Measurements from ENCODE around the gene DLGAP1.

- TF ChIP-seq CTCF (IDR thresholded peaks at IDR 0.05; ENCODE audit: control extremely low read depth in 1 of 3, insufficient read depth in 1 of 3, low read depth in 1 of 3, low read length in 3 of 3) = no peak
- no peak for TF ChIP-seq EZH2 (IDR thresholded peaks at IDR 0.05; ENCODE audit: low read depth, low read length, severe bottlenecking)
- TF ChIP-seq SP1 (IDR thresholded peaks at IDR 0.05; ENCODE audit: low read depth, low read length) = no peak
- TF ChIP-seq, protein P1, sequence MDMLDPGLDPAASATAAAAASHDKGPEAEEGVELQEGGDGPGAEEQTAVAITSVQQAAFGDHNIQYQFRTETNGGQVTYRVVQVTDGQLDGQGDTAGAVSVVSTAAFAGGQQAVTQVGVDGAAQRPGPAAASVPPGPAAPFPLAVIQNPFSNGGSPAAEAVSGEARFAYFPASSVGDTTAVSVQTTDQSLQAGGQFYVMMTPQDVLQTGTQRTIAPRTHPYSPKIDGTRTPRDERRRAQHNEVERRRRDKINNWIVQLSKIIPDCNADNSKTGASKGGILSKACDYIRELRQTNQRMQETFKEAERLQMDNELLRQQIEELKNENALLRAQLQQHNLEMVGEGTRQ (IDR thresholded peaks at IDR 0.05; ENCODE audit: low read length) = no peak
- TF ChIP-seq SIN3A (conservative IDR thresholded peaks at IDR 0.05 in 1 of 2, IDR thresholded peaks at IDR 0.05 in 1 of 2; ENCODE audit: low read depth in 1 of 2, low read length in 2 of 2) = no peak
- no peak for TF ChIP-seq MAFK (IDR thresholded peaks at IDR 0.05; ENCODE audit: low read depth, low read length)
- TF ChIP-seq CEBPB (IDR thresholded peaks at IDR 0.05; ENCODE audit: low read depth, low read length) = no peak
- TF ChIP-seq MAX (IDR thresholded peaks at IDR 0.05) = no peak
- TF ChIP-seq NRF1 (IDR thresholded peaks at IDR 0.05; ENCODE audit: low read depth, low read length) = no peak
Measured at GRCh38 chr18:3492721-3493120, 962.4 kb downstream of the DLGAP1 start.
